Right lobe of liver (tissue), 6 donors: Measurements from ENCODE around the gene WFIKKN1. TPM values are rescaled to one million over a fixed set of nuclear protein-coding genes. Genes with fewer than 3 reads are reported as not detected.
A peak's percentile ranks its signal among the peaks of the same experiment; 100 is the strongest.

Experiments used
- ATAC-seq, 4 donors: fragments of 200-7000 bp; cut with Tn5 transposase; one replicate each; pipeline ENCODE4 v1.9.1; 2020; ENCODE audit warnings: mild to moderate bottlenecking in 4 of 4, moderate library complexity in 4 of 4
- DNase-seq, 3 donors: peaks; one replicate each; pipeline ENCODE4 v3.0.0-alpha.2; 2020
- H3K27ac ChIP-seq, 3 donors: fragments of 200-600 bp; one replicate each; pipeline ENCODE4 v1.8.0; 2022
- H3K27me3 ChIP-seq, 2 donors: fragments of 200-600 bp; one replicate each; pipeline ENCODE4 v1.8.0; 2022
- H3K36me3 ChIP-seq, 4 donors: fragments of 200-600 bp; sonication (generic) in 1 of 4; one replicate each; pipeline versions ENCODE4 v1.5.1 to v1.8.0; 2017 to 2022; ENCODE audit warnings: control low read depth in 1 of 4
- H3K4me1 ChIP-seq, 4 donors: fragments of 200-600 bp; sonication (generic) in 1 of 4; one replicate each; pipeline versions ENCODE4 v1.5.1 to v1.8.0; 2017 to 2022; ENCODE audit warnings: control low read depth in 1 of 4
- H3K4me3 ChIP-seq, 3 donors: fragments of 200-600 bp; one replicate each; pipeline ENCODE4 v1.8.0; 2022
- H3K9me3 ChIP-seq, 4 donors: fragments of 200-600 bp; sonication (generic) in 1 of 4; one replicate each; pipeline versions ENCODE4 v1.5.1 to v1.8.0; 2017 to 2022; ENCODE audit warnings: control low read depth in 1 of 4
- CTCF ChIP-seq, 4 donors: fragments of 200-600 bp in 3 of 4; fragments of 450-650 bp in 1 of 4; IDR thresholded peaks; one replicate each; pipeline versions ENCODE4 v1.5.1 to v1.8.0; 2016 to 2022; ENCODE audit warnings: antibody characterized with exemption in 4 of 4, mild to moderate bottlenecking in 2 of 4
- POLR2A ChIP-seq: fragments of 450-650 bp; IDR thresholded peaks from one replicate; pipeline ENCODE4 v1.6.1; 2017; ENCODE audit warnings: antibody characterized with exemption, mild to moderate bottlenecking
- WGBS: methylation state at CpG from one replicate; pipeline ENCODE4 v1.1.6; 2018; ENCODE audit warnings: low coverage, low lambda C conversion rate; ENCODE audit not compliant: insufficient coverage; ENCODE audit errors: missing lambda C conversion rate; 5-methylcytosine and 5-hydroxymethylcytosine counted together
- intact Hi-C, 2 donors: fragments of 100-400 bp; cut with DNase I; formaldehyde crosslinking; loops; one replicate each; pipeline versions ENCODE4 v1.11.2 to v1.14.1; 2022
- total RNA-seq, 6 experiments: library from RNA; depleted of rRNA in 2 of 6; stranded (reverse); fragments of >200 nt in 2 of 6; fragmentation: NEBNext Ultra II Directional in 3 of 6; extraction: Animal tissue kit (Norgen Biotek cat#: 25700) in 3 of 6; gene quantifications; one replicate each; pipeline versions ENCODE4 v1.1.0 to v1.2.4, GENCODE V29; 2016 to 2023
- donor health status: DM: no; HTN: yes; CAD: no.
- donor health status: DM: no; HTN: no; CAD: no.
- donor health status: DM: no; HTN: no; CAD: no.
- donor health status: DM: no; HTN: yes; CAD: no.
- donor health status: DM: no; HTN: yes; CAD: no.

The WFIKKN1 gene
- total RNA-seq, 6 experiments from 2014 or later = 0.43 to 0.70 (median 0.56) TPM

- DNase-seq (peak; percentile 78 to 84 (median 82)), ATAC-seq (peak; percentile 6 to 50 (median 28))
- intact Hi-C loops = no loop called here
- no peak overlapping the region for H3K27ac ChIP-seq
- H3K4me1 ChIP-seq = peaks cover 0 to 40% (median 27%) of the 10 kb centered on the region in 4 donors
- no peak for TF ChIP-seq POLR2A
- no peak for TF ChIP-seq CTCF (IDR thresholded peaks at IDR 0.05)
- no peaks in the 10 kb centered on the region for H3K27me3 ChIP-seq
- no peak overlapping the region for H3K4me3 ChIP-seq
- peaks cover 0 to 9% (median 0%) of the 10 kb centered on the region in 4 donors for H3K36me3 ChIP-seq
- no peaks in the 10 kb centered on the region for H3K9me3 ChIP-seq
- WGBS = 82% methylated on average over 4 of the region's 50 CpGs
Observed at GRCh38 chr16:627454-628239, 3.1 kb upstream of the WFIKKN1 start.

GRCh38 chr16:628321-629061 lies 2.3 kb upstream of the WFIKKN1 start:
- intact Hi-C loops = no loop called here
- Histone ChIP-seq H3K9me3 (no peaks in the 10 kb centered on the region), H3K27me3 (no peaks in the 10 kb centered on the region), H3K4me3 (no peak overlapping the region), H3K27ac (peak overlapping the region in 2 of 3 donors; percentile 44 to 70), H3K4me1 (peaks cover 0 to 40% (median 27%) of the 10 kb centered on the region in 4 donors), H3K36me3 (peaks cover 0 to 9% (median 0%) of the 10 kb centered on the region in 4 donors)
- DNase-seq (peak; percentile 30 to 62 (median 52)), ATAC-seq (no peak)
- 88% methylated on average over 5 of the region's 33 CpGs for WGBS
- TF ChIP-seq POLR2A = no peak
- no peak for TF ChIP-seq CTCF (IDR thresholded peaks at IDR 0.05)

- Histone ChIP-seq H3K4me1 (peaks cover 0 to 40% (median 27%) of the 10 kb centered on the region in 4 donors), H3K9me3 (no peaks in the 10 kb centered on the region), H3K36me3 (peaks cover 0 to 9% (median 0%) of the 10 kb centered on the region in 4 donors), H3K4me3 (no peak overlapping the region), H3K27ac (peak overlapping the region in 2 of 3 donors; percentile 44 to 70), H3K27me3 (no peaks in the 10 kb centered on the region)
- TF ChIP-seq CTCF (IDR thresholded peaks at IDR 0.05) (no peak), POLR2A (no peak)
- intact Hi-C loops = no loop called here
- WGBS = 42% methylated on average over 7 of the region's 29 CpGs
- peak; percentile 53 to 80 (median 75) for ATAC-seq
- DNase-seq = peak; percentile 72 to 90 (median 89)
Observed at GRCh38 chr16:629185-629832, 1.5 kb upstream of the WFIKKN1 start.

GRCh38 chr16:629833-630248 lies 944 bp upstream of the WFIKKN1 start:
- Histone ChIP-seq H3K27ac (peak overlapping the region in 2 of 3 donors; percentile 44 to 70), H3K4me3 (no peak overlapping the region), H3K36me3 (peaks cover 0 to 9% (median 0%) of the 10 kb centered on the region in 4 donors), H3K27me3 (no peaks in the 10 kb centered on the region), H3K4me1 (peaks cover 0 to 41% (median 27%) of the 10 kb centered on the region in 4 donors), H3K9me3 (no peaks in the 10 kb centered on the region)
- intact Hi-C loops = loop anchor here in 1 of 2 donors (10.0 kb wide), 1 partner anchor 45 kb away; no protein-coding TSS in a partner anchor
- ATAC-seq = no peak
- DNase-seq = no peak
- WGBS = 40% methylated on average over 1 of the region's 11 CpGs
- TF ChIP-seq POLR2A = no peak
- TF ChIP-seq CTCF (IDR thresholded peaks at IDR 0.05) = no peak
